ENCODE measurements around the gene POLD2.

POLD2 gene

GRCh38 chr7:44156453-44157010 is 33.2 kb upstream of the POLD2 start:
- TF ChIP-seq CTCF (IDR thresholded peaks at IDR 0.05; ENCODE audit: low read depth, low read length): no peak
- no peak overlapping the region for H3K4me3 ChIP-seq (ENCODE audit: low read depth, low read length)

GRCh38 chr7:44155191-44156185 is 32.1 kb upstream of the POLD2 start:
- no peak overlapping the region for H3K4me3 ChIP-seq (ENCODE audit: low read depth, low read length)
- TF ChIP-seq CTCF (IDR thresholded peaks at IDR 0.05; ENCODE audit: low read depth, low read length): no peak

- no peak for TF ChIP-seq CTCF (IDR thresholded peaks at IDR 0.05; ENCODE audit: low read depth, low read length)
Measured at GRCh38 chr7:44154703-44155102, 31.4 kb upstream of the POLD2 start.

GRCh38 chr7:44153948-44154335 is 30.6 kb upstream of the POLD2 start:
- TF ChIP-seq CTCF (IDR thresholded peaks at IDR 0.05; ENCODE audit: low read depth, low read length): no peak
- no peak overlapping the region for H3K4me3 ChIP-seq (ENCODE audit: low read depth, low read length)

More at GRCh38 chr7:44154703-44155102, 31.4 kb upstream of the POLD2 start:
- no peak overlapping the region for H3K4me3 ChIP-seq (ENCODE audit: low read depth, low read length)

- TF ChIP-seq CTCF (IDR thresholded peaks at IDR 0.05; ENCODE audit: low read depth, low read length): no peak
Measured at GRCh38 chr7:44152971-44153947, 29.9 kb upstream of the POLD2 start.

GRCh38 chr7:44151956-44152355 is 28.6 kb upstream of the POLD2 start:
- no peak overlapping the region for H3K4me3 ChIP-seq (ENCODE audit: low read depth, low read length)
- no peak for TF ChIP-seq CTCF (IDR thresholded peaks at IDR 0.05; ENCODE audit: low read depth, low read length)

More at GRCh38 chr7:44152971-44153947, 29.9 kb upstream of the POLD2 start:
- no peak overlapping the region for H3K4me3 ChIP-seq (ENCODE audit: low read depth, low read length)

All from WI38 (cell line).